Measurements from ENCODE around the gene SRPK2.

- TF ChIP-seq POLR2A (IDR thresholded peaks at IDR 0.05) (no peak), CTCF (IDR thresholded peaks at IDR 0.05) (no peak), EP300 (IDR thresholded peaks at IDR 0.05) (no peak)
These were observed 263.0 kb downstream of the SRPK2 start for GRCh38 chr7:105125745-105126144.

Measured in ovary (tissue), 3 donors.